SH-SY5Y (cell line): ENCODE measurements around the gene RAD51B.

ENCODE experiments used
- GATA2 ChIP-seq: IDR thresholded peaks from 2 replicates; pipeline ENCODE4 v1.6.1; 2011; ENCODE audit warnings: mild to moderate bottlenecking, low read depth, low read length
- GATA3 ChIP-seq: IDR thresholded peaks from 2 replicates; pipeline ENCODE4 v1.6.1; 2011; ENCODE audit warnings: low read depth, mild to moderate bottlenecking, low read length, moderate library complexity

- TF ChIP-seq GATA3 (no peak), GATA2 (no peak)
These were observed 512.4 kb downstream of the RAD51B start for GRCh38 chr14:68331991-68332390.
